B cell (primary cell): Measurements from ENCODE around the gene DLGAP4. TPM values are rescaled to one million over a fixed set of nuclear protein-coding genes. Genes with fewer than 3 reads are reported as not detected.

ENCODE experiments used
- ATAC-seq: fragments of 200-7000 bp; cut with Tn5 transposase; one replicate; pipeline ENCODE4 v1.10.0; 2021; ENCODE audit warnings: low read depth, mild to moderate bottlenecking, moderate number of reproducible peaks, moderate library complexity
- CTCF ChIA-PET: fragments of 350-600 bp; sonication (Branson Sonifier 250); formaldehyde crosslinking; loops from one replicate; lab custom pipeline; 2021; ENCODE audit warnings: antibody characterized with exemption, inconsistent platforms; lab: Charles Lee
- POLR2A ChIA-PET: fragments of 350-600 bp; sonication (Branson Sonifier 250); formaldehyde crosslinking; loops from one replicate; lab custom pipeline; 2021; ENCODE audit warnings: antibody characterized with exemption; lab: Charles Lee
- DNase-seq: peaks from one replicate; pipeline ENCODE4 v3.0.0; 2013
- H2AFZ ChIP-seq: 2 replicates; pipeline ENCODE4 v1.6.1; 2012; ENCODE audit warnings: mild to moderate bottlenecking, low read depth, low read length; ENCODE audit not compliant: insufficient read depth, poor library complexity, severe bottlenecking
- H3K27ac ChIP-seq, 2 donors: 1 replicate in 1 of 2; 2 replicates in 1 of 2; pipeline ENCODE4 v1.5.1; 2012 to 2013; ENCODE audit warnings: low read length in 2 of 2, mild to moderate bottlenecking in 2 of 2, moderate library complexity in 1 of 2
- H3K27me3 ChIP-seq, 4 experiments: fragments of 200-600 bp in 1 of 4; sonication (generic) in 1 of 4; replicated peaks in 1 of 4; 1 replicate in 2 of 4; 2 replicates in 2 of 4; pipeline versions ENCODE4 v1.6.1 to v1.7.0; 2013 to 2016; ENCODE audit warnings: low read length in 3 of 4, mild to moderate bottlenecking in 2 of 4, mixed read lengths in 1 of 4, moderate library complexity in 1 of 4; ENCODE audit not compliant: insufficient read depth in 4 of 4, control insufficient read depth in 3 of 4; ENCODE audit errors: control extremely low read depth in 1 of 4
- H3K36me3 ChIP-seq, 2 experiments: replicated peaks in 1 of 2; 1 replicate in 1 of 2; 2 replicates in 1 of 2; pipeline versions ENCODE4 v1.6.1 to v1.7.1; 2013; ENCODE audit warnings: low read length in 1 of 2; ENCODE audit not compliant: insufficient read depth in 2 of 2, control insufficient read depth in 1 of 2; ENCODE audit errors: control extremely low read depth in 1 of 2, extremely low read depth in 1 of 2
- H3K4me1 ChIP-seq, 2 donors: fragments of 200-600 bp in 1 of 2; sonication (generic) in 1 of 2; 1 replicate in 1 of 2; 2 replicates in 1 of 2; pipeline versions ENCODE4 v1.5.1 to v1.6.1; 2013 to 2017; ENCODE audit warnings: low read length in 2 of 2; ENCODE audit not compliant: control insufficient read depth in 2 of 2, insufficient read depth in 2 of 2
- H3K4me2 ChIP-seq: replicated peaks from 2 replicates; pipeline ENCODE3; 2012; ENCODE audit warnings: mild to moderate bottlenecking, low read depth, low read length; ENCODE audit not compliant: poor library complexity, severe bottlenecking
- H3K4me3 ChIP-seq, 5 experiments: fragments of 200-600 bp in 1 of 5; sonication (generic) in 1 of 5; 1 replicate in 3 of 5; 2 replicates in 2 of 5; pipeline versions ENCODE4 v1.5.1 to v1.7.0; 2011 to 2016; ENCODE audit warnings: low read length in 4 of 5, mild to moderate bottlenecking in 4 of 5, low read depth in 2 of 5, control low read depth in 1 of 5, moderate library complexity in 1 of 5; ENCODE audit not compliant: insufficient read depth in 1 of 5; ENCODE audit errors: control extremely low read depth in 1 of 5, extremely low read depth in 1 of 5
- H3K79me2 ChIP-seq: fragments of 200-600 bp; sonication (generic); one replicate; pipeline ENCODE4 v1.6.0; 2016; ENCODE audit warnings: low read length; ENCODE audit not compliant: control insufficient read depth, insufficient read depth
- H3K9ac ChIP-seq: fragments of 200-600 bp; sonication (generic); 2 replicates; pipeline ENCODE4 v1.6.1; 2017; ENCODE audit warnings: mild to moderate bottlenecking, low read length, moderate library complexity
- H3K9me3 ChIP-seq, 3 donors: one replicate each; pipeline versions ENCODE4 v1.6.1 to v1.7.1; 2013; ENCODE audit warnings: low read length in 2 of 3; ENCODE audit not compliant: control insufficient read depth in 2 of 3, insufficient read depth in 1 of 3; ENCODE audit errors: control extremely low read depth in 1 of 3
- H4K20me1 ChIP-seq: 2 replicates; pipeline ENCODE4 v1.6.0; 2012; ENCODE audit warnings: mild to moderate bottlenecking, low read length; ENCODE audit not compliant: insufficient read depth, control insufficient read depth, poor library complexity, severe bottlenecking
- H3K27ac Mint-ChIP-seq: one replicate; pipeline ENCODE4 v1.8.0; 2021; ENCODE audit warnings: mixed read lengths
- H3K27me3 Mint-ChIP-seq: one replicate; pipeline ENCODE4 v1.8.0; 2021; ENCODE audit warnings: mixed read lengths
- H3K4me1 Mint-ChIP-seq: one replicate; pipeline ENCODE4 v1.8.0; 2021; ENCODE audit warnings: mixed read lengths
- H3K4me3 Mint-ChIP-seq: one replicate; pipeline ENCODE4 v1.8.0; 2021; ENCODE audit warnings: mixed read lengths
- H3K9me3 Mint-ChIP-seq: one replicate; pipeline ENCODE4 v1.8.0; 2022; ENCODE audit warnings: mixed read lengths; ENCODE audit not compliant: insufficient read depth
- EZH2 ChIP-seq: IDR thresholded peaks from 2 replicates; pipeline ENCODE4 v1.6.1; 2012; ENCODE audit warnings: borderline replicate concordance, low read depth, mild to moderate bottlenecking, moderate library complexity, low read length; ENCODE audit not compliant: insufficient read depth, poor library complexity, severe bottlenecking
- WGBS: methylation state at CpG from one replicate; pipeline ENCODE4 v1.1.5; 2013; ENCODE audit warnings: missing lambda C conversion rate; ENCODE audit not compliant: insufficient coverage; 5-methylcytosine and 5-hydroxymethylcytosine counted together
- intact Hi-C: fragments of 100-400 bp; cut with micrococcal nuclease; formaldehyde crosslinking; loops from one replicate; pipeline ENCODE4 v1.10.0; 2022
- polyA plus RNA-seq: library from polyadenylated mRNA; depleted of rRNA; stranded (reverse); fragments of >200 nt; gene quantifications from 2 replicates; pipeline ENCODE4 v1.2.3, GENCODE V29; 2012
- total RNA-seq, 2 donors: library from RNA; stranded (reverse); fragments of 120-200 nt in 1 of 2; gene quantifications; 1 replicate in 1 of 2; 2 replicates in 1 of 2; pipeline versions ENCODE4 v1.2.3 to v1.2.4, GENCODE V29; 2013 to 2022
- TF ChIP-seq, protein P1 (sequence below): fragments of 200-600 bp; IDR thresholded peaks from one replicate; pipeline ENCODE4 v1.8.0; 2022; ENCODE audit warnings: antibody characterized with exemption, mild to moderate bottlenecking

Gene DLGAP4
- total and polyA plus RNA-seq, 2 donors (not counting 1 experiment from before 2014, with no cell fraction given), result 68.8 to 87.8 TPM

- no peak for DNase-seq
- no peaks in the 10 kb centered on the region for H3K79me2 ChIP-seq
- ATAC-seq, result no peak
- CTCF ChIA-PET, result interaction anchor here (0.6 kb wide), 1 partner anchor 469 kb away, joined by 4 read pairs; no protein-coding TSS in a partner anchor
- H3K4me1 Mint-ChIP-seq, result no peaks in the 10 kb centered on the region
- POLR2A ChIA-PET, result no interaction called here
- no peaks in the 10 kb centered on the region for H3K9me3 Mint-ChIP-seq
- no peak for TF ChIP-seq EZH2
- TF ChIP-seq, protein P1, sequence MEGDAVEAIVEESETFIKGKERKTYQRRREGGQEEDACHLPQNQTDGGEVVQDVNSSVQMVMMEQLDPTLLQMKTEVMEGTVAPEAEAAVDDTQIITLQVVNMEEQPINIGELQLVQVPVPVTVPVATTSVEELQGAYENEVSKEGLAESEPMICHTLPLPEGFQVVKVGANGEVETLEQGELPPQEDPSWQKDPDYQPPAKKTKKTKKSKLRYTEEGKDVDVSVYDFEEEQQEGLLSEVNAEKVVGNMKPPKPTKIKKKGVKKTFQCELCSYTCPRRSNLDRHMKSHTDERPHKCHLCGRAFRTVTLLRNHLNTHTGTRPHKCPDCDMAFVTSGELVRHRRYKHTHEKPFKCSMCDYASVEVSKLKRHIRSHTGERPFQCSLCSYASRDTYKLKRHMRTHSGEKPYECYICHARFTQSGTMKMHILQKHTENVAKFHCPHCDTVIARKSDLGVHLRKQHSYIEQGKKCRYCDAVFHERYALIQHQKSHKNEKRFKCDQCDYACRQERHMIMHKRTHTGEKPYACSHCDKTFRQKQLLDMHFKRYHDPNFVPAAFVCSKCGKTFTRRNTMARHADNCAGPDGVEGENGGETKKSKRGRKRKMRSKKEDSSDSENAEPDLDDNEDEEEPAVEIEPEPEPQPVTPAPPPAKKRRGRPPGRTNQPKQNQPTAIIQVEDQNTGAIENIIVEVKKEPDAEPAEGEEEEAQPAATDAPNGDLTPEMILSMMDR, result no peak
- H4K20me1 ChIP-seq, result no peaks in the 10 kb centered on the region
- intact Hi-C loops, result no loop called here
- peaks cover 0 to 3% (median 0%) of the 10 kb centered on the region in 4 experiments for H3K27me3 ChIP-seq
- H3K27me3 Mint-ChIP-seq, result peaks cover 4% of the 10 kb centered on the region
- no peak overlapping the region for H3K4me3 ChIP-seq
- H3K36me3 ChIP-seq, result no peaks in the 10 kb centered on the region
- no peak overlapping the region for H2AFZ ChIP-seq
- no peaks in the 10 kb centered on the region for H3K4me1 ChIP-seq
- no peaks in the 10 kb centered on the region for H3K9me3 ChIP-seq
- H3K27ac Mint-ChIP-seq, result no peak overlapping the region
- no peak overlapping the region for H3K9ac ChIP-seq
- no peak overlapping the region for H3K4me3 Mint-ChIP-seq
- H3K4me2 ChIP-seq, result no peak overlapping the region
- no peak overlapping the region for H3K27ac ChIP-seq
Measured at GRCh38 chr20:36449663-36450062, 143.5 kb downstream of the DLGAP4 start.

- CTCF ChIA-PET, result interaction anchor here (0.7 to 2.6 kb wide), 2 partner anchors 15 to 456 kb away, joined by 3 to 7 read pairs; no protein-coding TSS in a partner anchor
- Mint-ChIP-seq H3K4me3 (no peak overlapping the region), H3K9me3 (no peaks in the 10 kb centered on the region), H3K27ac (no peak overlapping the region), H3K4me1 (no peaks in the 10 kb centered on the region), H3K27me3 (no peaks in the 10 kb centered on the region)
- Histone ChIP-seq H3K4me2 (no peak overlapping the region), H3K4me1 (no peaks in the 10 kb centered on the region), H3K27me3 (no peaks in the 10 kb centered on the region), H3K27ac (no peak overlapping the region), H3K9ac (no peak overlapping the region), H3K9me3 (no peaks in the 10 kb centered on the region), H3K4me3 (no peak overlapping the region), H4K20me1 (no peaks in the 10 kb centered on the region), H3K79me2 (no peaks in the 10 kb centered on the region), H2AFZ (no peak overlapping the region), H3K36me3 (no peaks in the 10 kb centered on the region)
- no peak for ATAC-seq
- POLR2A ChIA-PET, result no interaction called here
- intact Hi-C loops, result no loop called here
- no peak for DNase-seq
- TF ChIP-seq, protein P1, result no peak
- WGBS, result 86% methylated on average over 1 of the region's 4 CpGs
Measured at GRCh38 chr20:36454332-36454697, 148.2 kb downstream of the DLGAP4 start.
